H54 (cell line): ENCODE results near the gene CHD2.
"Not testable (repeated sequence)": the region's sequence is repeated elsewhere in the genome, so short reads cannot be mapped to it uniquely, and the experiment has no call there.

Experiments
- DNase-seq: peaks from one replicate; pipeline ENCODE4 v3.0.0; 2011; ENCODE audit warnings: low spot score, mixed read lengths; ENCODE audit not compliant: insufficient read length
- FAIRE-seq: peaks from 3 replicates; lab custom pipeline; 2011; peaks lifted over from hg19 to GRCh38; lab: Jason Lieb, UNC
- POLR2A ChIP-seq: IDR thresholded peaks from 2 replicates; pipeline ENCODE4 v1.6.1; 2011; ENCODE audit warnings: low read depth, mild to moderate bottlenecking, low read length

Gene CHD2

DNA sequence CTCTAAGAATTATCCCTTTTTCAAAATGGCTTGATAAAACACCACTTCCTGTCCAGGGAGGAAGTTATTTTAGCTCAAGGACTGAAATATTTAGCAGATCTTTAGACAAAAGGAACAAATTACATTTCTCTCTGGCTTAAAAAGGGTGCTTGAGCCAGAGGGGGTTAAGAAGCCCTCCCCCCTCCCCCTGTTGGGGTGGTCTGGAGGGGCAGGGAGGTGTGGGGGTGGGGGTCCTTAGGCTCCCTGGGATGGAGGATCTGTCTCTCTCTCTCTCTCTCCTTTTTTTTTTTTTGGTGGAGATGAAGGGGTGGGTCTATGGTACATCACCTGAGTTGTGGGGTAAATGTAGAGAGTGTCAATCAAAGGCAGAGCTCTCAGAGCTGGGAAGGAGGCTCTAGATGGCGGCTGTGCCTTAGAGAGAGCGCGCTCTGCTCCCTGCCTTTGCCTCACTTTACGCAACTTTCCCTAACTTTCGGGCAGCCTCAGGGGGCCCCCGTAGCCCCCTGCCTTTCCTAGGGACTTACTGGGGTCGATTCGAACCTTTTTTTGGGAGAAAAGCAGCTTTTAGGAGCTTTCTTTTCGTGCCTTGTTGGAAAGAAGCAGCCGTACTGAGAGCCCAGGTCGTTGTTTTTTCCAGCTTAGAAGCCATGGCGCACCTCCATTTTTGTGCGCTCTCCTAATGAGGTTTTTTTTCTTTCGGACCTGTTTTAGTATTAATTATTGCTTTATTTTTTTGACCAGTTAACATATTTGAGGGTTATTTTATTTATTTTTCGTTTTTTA is at the start of gene CHD2:
CHD2 (plus strand) TSS at position 377 of the 783 bp plus-strand sequence. CDS start 914 bp downstream, outside the sequence.
- peak; percentile 90 for TF ChIP-seq POLR2A
- peak; percentile 61 for FAIRE-seq

DNA sequence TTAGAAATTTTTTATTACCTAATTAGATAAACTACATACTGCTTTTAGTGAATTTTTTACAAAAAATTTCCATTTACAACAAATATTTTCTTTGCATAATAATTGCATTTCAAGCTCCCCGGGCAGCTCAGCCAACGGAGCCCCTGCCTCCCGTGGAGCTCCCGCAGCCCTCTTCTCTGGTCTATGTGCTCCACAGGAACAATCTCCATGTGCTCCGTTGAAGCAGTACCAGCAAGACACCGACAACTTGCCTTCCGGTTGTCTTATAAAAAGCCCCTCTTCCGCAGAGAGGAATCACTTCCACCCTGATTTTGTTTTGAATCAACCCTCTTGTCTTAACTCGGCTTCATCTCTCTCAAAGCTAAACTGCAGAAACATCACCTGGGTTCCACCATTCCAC is 46.9 kb upstream of the CHD2 start:
- TF ChIP-seq POLR2A = no peak
- DNase-seq = no peak
- FAIRE-seq = no peak

More for the DNA sequence above, at the start of gene CHD2:
- no peak for DNase-seq

DNA sequence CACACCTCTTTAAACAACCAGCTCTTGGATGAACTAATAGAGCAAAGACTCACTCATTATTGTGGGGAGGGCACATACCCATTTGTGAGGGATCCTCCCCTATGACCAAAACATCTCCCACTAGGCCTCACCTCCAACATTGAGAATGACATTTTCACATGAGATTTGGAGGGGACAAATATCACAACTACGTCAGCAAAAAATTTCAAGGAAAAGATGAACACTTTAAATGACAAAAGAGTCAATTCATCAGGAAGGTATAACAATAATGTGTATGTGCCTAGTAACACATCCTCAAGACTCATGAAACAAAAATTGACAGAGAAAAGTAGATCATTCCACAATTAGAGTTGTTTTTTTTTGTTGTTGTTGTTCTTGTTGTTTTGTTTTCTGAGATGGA is 38.4 kb upstream of the CHD2 start:
- FAIRE-seq (no peak), DNase-seq (no peak)
- TF ChIP-seq POLR2A = no peak

DNA sequence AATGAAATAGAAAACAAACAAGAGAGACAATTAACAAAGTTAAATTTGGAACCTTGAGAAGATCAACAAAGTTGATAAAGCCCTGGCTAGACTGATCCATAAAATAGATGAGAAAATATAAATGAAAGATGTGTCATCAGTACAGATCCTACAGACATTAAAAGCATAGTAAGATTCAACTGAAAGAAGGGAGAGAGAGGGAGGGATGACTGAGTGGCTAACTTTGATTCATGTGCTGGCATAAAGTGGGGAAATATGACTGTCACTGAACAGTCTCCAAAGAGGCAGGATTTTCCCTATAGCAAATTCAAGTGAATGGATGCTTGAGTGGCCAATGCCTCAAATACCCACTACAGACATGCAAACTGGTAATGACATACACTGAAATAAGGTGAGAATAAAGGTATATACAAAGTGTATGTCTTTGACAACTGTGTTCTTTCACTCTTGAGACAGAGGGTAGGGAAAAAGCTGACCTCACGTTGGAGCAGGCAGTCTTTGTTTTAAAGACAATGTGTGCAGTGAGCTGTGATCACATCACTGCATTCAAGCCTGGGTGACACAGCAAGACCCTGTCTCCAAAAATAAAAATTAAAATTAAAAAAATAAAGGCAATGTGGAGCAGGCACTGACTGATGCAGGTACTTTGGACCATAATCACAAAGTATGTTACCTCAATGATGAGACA is 35.9 kb upstream of the CHD2 start:
- DNase-seq = no peak
- FAIRE-seq = no peak

DNA sequence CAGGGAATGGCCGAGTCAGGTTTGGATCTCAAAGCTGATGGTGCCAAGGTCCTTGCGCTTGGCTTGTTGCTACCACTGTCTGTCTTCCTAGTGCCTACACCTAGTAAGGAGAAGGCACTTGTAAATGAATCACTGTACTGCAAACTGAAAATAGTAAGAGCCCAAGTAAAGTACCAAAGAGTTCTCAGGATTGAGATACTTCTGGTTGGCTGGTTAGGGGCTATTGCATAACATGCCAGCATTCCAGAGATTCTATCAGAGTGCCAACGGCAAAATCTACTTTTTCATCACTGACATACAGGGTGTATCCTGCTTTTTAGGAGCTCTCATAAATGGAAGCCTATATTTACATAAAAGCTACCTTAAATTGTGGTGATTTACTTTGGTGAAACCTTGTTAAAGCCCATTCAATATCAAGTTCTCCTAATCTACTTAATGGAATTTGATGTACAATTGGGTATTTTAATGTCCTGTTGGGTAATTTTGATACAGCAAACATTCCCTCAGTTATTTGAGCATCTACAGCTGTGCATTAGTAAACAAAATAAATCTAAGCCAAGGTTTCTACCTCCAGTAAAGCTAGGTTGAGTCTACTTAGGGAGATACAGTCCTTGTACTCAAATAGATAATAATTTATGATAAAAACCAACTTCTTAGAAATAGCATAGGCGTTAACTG is 30.7 kb upstream of the CHD2 start:
- FAIRE-seq (no peak), DNase-seq (no peak)
- TF ChIP-seq POLR2A = no peak

More for the DNA sequence above, 35.9 kb upstream of the CHD2 start:
- TF ChIP-seq POLR2A = no peak

DNA sequence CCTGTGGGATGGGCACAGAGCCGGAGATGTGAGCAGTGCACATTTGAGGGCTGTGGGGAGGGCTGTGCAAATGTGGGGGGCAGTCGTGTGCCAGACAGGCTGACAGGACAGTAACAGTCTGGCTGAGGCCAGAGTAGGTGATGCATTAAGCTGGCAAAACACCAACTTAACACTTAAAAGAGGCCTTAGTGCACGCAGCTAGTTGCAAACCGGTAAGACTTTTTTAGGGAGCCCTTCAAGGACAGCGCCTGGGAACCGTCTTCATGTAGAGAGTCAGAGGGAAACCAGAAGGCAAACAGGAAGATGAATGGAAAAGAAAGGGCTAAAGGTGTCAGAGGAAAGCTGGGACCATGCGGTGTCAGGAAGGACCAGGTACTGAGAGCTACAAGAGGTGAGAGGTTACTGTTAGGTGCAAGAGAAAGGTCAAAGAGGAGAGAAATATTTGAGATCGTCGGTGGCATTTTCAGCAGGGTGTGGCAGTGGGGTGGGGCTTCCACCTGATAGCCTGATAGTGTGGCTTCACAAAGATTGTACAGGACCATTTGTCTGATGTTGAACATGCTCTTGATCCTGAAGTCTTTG is 30.0 kb upstream of the CHD2 start:
- no peak for TF ChIP-seq POLR2A
- no peak for FAIRE-seq

DNA sequence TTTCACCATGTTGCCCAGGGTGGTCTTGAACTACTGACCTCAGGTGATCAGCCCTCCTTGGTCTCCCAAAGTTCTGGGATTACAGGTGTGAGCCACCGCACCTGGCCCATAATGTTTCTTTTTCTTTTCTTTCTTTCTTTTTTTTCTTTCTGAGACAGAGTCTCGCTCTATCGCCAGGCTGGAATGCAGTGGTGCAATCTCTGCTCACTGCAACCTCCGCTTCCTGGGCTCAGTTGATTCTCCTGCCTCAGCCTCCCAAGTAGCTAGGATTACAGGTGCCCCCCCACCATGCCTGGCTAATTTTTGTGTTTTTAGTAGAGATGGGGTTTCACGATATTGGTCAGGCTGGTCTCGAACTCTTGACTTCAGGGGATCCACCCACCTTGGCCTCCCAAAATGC is 27.2 kb upstream of the CHD2 start:
- DNase-seq, FAIRE-seq: not testable (repeated sequence)

More for the DNA sequence above, 30.0 kb upstream of the CHD2 start:
- DNase-seq = no peak

DNA sequence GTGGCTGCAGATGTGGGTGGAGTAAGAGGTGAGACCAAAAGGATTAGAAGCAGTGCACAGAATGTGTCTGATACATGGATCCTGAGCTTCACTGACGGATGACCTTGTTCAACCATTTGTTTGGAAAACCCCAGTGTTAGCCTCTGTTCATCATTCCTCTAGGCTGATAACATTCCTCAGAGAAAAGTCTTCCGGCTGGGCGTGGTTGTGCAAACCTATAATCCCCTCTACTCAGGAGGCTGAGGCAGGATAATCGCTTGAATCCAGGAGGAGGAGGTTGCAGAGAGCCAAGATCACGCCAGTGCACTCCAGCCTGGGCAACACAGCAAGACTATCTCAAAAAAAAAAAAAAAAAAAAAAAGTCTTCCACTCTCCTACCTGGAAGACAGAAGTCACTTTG is 23.1 kb upstream of the CHD2 start:
- DNase-seq = no peak
- no peak for TF ChIP-seq POLR2A
- no peak for FAIRE-seq

DNA sequence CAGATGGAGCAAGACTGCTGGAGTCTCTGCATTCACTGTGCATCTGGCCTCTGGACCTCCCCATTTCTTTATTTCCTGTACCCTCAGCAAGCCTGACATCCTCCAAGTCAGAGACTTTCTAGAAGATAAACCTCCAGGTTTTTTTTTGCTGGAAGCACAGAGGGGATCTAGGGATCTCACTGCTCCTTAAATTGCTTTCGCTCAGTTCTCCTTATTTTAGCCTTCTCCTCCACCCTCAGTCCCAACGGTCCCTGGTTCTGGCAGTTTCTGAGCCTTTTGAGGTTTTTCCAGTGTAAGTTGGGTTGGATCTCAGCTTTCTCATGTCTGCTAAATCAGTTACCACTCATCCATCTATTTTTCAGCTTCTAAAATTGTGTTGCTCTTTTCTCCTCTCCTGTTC is 22.7 kb upstream of the CHD2 start:
- no peak for FAIRE-seq
- DNase-seq = no peak
- no peak for TF ChIP-seq POLR2A

DNA sequence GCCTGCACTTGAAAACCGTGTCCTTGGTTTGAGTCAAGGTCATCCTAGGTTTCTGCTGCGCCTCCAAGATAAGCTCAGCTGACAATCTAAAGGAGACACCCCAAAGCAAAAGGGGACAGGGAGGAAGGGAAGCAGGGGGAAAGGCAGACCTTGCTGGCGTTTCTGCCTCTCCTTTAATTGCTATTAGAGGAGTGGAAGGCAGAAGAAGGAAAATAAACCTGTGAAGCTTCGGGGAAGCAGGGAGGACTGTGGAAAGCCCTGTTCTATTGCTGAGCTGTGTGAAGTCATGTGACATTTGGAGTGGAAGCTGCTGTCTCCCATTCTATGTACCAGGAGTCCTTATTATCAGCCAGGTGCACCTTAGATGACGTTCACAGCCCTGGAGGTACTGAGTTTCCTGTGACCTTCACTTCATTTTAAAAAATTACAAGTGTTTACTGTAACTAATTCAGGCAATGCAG is 21.5 kb upstream of the CHD2 start:
- DNase-seq = no peak
- no peak for FAIRE-seq
- no peak for TF ChIP-seq POLR2A

DNA sequence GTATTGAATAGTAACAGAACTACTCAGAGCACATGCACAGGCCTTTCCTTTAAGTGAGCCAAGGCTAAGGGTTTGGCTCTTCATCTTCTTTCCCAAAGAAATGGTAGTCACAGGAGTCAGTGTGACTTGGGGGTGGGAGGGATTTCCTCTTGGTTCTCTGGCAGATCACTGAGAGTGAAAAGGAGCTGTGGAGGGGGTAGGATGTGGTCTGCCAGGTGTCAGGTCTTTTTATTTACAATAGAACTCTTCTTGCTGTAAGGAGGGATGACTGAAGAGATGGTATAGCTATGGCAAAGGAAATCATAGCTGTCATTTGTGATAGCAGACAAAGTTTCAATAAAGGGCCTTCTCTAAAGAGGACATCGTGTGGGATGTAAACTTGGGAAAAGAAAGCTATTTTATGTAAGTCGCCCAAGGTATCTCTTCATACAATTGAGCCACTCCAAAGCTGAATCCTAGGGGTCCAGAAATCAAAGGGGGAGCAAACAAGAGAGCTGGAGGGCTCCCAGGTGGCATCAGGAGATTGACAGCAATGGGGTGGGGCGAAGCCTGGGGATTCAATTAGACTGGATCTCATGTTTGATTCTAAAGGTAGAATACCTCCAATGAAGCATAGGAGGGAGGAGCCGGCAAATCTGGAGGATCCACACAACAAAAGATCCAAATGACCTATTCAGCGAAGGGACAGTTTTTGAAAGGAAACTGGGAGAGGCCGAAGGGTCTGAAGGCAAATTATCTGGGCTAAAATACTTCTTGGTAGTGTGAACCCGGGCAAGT is 20.0 kb upstream of the CHD2 start:
- DNase-seq (no peak), FAIRE-seq (no peak)
- TF ChIP-seq POLR2A = no peak

DNA sequence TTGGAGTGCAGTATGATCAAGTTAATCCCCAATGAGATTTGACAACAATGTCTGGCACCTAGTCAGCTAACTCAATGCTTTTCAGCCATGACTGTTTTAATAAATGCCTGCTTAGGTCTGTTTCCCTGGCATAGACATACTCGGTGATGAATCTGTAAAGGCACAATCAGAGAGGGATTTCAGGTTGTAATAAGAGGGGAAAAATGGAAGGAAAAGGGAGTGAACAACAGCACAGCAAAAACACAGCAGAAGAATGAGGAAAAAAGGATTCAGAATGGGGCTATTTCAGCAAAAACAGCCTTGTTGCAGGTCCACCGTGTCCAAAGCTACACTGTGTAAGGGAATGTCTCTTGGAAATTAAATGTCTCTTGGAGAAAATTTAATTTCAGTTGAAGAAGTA is 19.3 kb upstream of the CHD2 start:
- no peak for TF ChIP-seq POLR2A
- DNase-seq (no peak), FAIRE-seq (no peak)

DNA sequence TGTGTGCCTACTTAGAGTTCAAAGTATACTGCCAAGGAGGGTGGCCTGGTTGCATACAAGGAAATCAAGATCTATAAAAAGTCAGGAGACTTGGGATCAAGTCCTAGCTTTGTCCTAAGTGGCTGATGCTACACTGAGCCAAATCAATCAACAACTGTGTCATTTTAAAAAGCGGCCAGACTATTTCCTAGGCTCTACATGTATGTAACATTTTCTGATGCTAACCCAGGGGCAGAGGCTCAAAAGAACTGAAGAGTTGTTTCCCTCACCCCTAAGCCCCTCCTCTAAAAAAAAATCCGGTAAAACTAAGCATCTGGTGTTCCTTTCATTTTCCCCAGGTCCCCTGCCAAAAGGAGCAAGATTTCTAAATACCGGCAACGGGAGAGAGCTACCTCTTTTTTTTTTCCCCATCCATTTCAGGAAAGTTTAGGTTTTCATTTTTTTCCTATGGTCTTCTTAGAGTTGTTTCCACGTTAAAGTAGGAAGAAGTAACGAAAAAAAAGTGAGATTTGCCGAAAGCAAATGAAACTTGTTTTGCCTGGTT is 18.8 kb upstream of the CHD2 start:
- no peak for TF ChIP-seq POLR2A
- DNase-seq (no peak), FAIRE-seq (no peak)
